ENCODE data around the gene PLOD1. TPM values are rescaled to one million over a fixed set of nuclear protein-coding genes. Genes with fewer than 3 reads are reported as not detected.
"Not testable (repeated sequence)": the region's sequence is repeated elsewhere in the genome, so short reads cannot be mapped to it uniquely, and the experiment has no call there.

The PLOD1 gene
- total RNA-seq, 1 experiment from 2014 or later = 94.8 TPM

DNA sequence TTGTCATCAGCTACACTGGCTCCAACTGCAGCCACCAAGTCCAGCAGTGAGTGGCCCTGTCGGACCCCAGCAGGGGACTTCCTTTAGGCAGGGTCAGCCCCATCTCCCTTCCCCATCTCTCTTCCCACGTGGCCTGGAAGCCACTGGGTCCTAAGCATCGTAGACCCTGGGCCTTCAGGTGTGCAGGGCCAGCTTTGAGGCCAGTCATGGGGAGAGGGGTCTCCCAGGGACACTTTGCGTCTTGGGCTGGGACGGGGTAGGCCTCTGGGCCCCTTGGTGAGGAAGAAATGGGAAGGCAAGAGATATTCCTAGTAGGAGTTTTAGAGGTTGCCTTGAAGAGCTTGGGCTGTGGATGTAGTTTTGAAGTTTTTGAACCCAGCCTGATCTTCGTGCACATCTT lies 72.7 kb downstream of the PLOD1 start:
- intact Hi-C loops (cut with micrococcal nuclease; ENCODE audit: unreplicated experiment) = no loop called here
- H3K27me3 ChIP-seq (replicated peaks; ENCODE audit: insufficient read depth, low read depth, low read length, poor library complexity) = no peaks in the 10 kb centered on the region
- TF ChIP-seq, protein P1, sequence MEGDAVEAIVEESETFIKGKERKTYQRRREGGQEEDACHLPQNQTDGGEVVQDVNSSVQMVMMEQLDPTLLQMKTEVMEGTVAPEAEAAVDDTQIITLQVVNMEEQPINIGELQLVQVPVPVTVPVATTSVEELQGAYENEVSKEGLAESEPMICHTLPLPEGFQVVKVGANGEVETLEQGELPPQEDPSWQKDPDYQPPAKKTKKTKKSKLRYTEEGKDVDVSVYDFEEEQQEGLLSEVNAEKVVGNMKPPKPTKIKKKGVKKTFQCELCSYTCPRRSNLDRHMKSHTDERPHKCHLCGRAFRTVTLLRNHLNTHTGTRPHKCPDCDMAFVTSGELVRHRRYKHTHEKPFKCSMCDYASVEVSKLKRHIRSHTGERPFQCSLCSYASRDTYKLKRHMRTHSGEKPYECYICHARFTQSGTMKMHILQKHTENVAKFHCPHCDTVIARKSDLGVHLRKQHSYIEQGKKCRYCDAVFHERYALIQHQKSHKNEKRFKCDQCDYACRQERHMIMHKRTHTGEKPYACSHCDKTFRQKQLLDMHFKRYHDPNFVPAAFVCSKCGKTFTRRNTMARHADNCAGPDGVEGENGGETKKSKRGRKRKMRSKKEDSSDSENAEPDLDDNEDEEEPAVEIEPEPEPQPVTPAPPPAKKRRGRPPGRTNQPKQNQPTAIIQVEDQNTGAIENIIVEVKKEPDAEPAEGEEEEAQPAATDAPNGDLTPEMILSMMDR (conservative IDR thresholded peaks at IDR 0.05; ENCODE audit: low read depth, low read length) = no peak
- no peak for TF ChIP-seq EZH2 (IDR thresholded peaks at IDR 0.05; ENCODE audit: borderline replicate concordance, low read depth, low read length, poor library complexity, severe bottlenecking)
- CTCF ChIA-PET = no interaction called here
- no peak for DNase-seq (ENCODE audit: low spot score)
- H3K9me3 ChIP-seq (ENCODE audit: low read depth, low read length, poor library complexity, severe bottlenecking) = no peaks in the 10 kb centered on the region
- POLR2A ChIA-PET (ENCODE audit: low non-redundant PET) = no interaction called here
- H3K4me1 ChIP-seq (ENCODE audit: insufficient read depth, low read length, poor library complexity, severe bottlenecking) = no peaks in the 10 kb centered on the region
- BruUV-seq (replicated peaks) = no TSS peak
- H3K4me3 ChIP-seq (ENCODE audit: low read depth, low read length, poor library complexity, severe bottlenecking) = no peak overlapping the region
- no peak overlapping the region for H3K27ac ChIP-seq (ENCODE audit: low read depth, low read length, poor library complexity, severe bottlenecking)
- H3K36me3 ChIP-seq (ENCODE audit: insufficient read depth, low read length, poor library complexity, severe bottlenecking) = peaks cover 79% of the 10 kb centered on the region

DNA sequence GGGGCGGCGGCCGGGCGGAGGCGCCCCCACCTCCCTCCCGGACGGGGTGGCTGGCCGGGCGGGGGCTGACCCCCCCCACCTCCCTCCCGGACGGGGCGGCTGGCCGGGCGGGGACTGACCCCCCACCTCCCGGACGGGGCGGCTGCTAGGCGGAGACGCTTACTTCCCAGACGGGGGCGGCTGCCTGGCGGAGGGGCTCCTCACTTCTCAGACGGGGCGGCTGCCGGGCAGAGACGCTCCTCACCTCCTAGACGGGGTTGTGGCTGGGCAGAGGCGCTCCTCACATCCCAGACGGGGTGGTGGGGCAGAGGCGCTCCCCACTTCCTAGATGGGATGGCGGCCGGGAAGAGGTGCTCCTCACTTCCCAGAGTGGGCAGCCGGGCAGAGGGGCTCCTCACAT lies 73.8 kb downstream of the PLOD1 start:
- POLR2A ChIA-PET (ENCODE audit: low non-redundant PET); H3K4me1 ChIP-seq (ENCODE audit: insufficient read depth, low read length, poor library complexity, severe bottlenecking); H3K27ac ChIP-seq (ENCODE audit: low read depth, low read length, poor library complexity, severe bottlenecking); H3K27me3 ChIP-seq (replicated peaks; ENCODE audit: insufficient read depth, low read depth, low read length, poor library complexity); H3K4me3 ChIP-seq (ENCODE audit: low read depth, low read length, poor library complexity, severe bottlenecking); CTCF ChIA-PET; BruUV-seq (replicated peaks); intact Hi-C loops (cut with micrococcal nuclease; ENCODE audit: unreplicated experiment); DNase-seq (ENCODE audit: low spot score); H3K9me3 ChIP-seq (ENCODE audit: low read depth, low read length, poor library complexity, severe bottlenecking): not testable (repeated sequence)
- H3K36me3 ChIP-seq (ENCODE audit: insufficient read depth, low read length, poor library complexity, severe bottlenecking) = peaks cover 78% of the 10 kb centered on the region

DNA sequence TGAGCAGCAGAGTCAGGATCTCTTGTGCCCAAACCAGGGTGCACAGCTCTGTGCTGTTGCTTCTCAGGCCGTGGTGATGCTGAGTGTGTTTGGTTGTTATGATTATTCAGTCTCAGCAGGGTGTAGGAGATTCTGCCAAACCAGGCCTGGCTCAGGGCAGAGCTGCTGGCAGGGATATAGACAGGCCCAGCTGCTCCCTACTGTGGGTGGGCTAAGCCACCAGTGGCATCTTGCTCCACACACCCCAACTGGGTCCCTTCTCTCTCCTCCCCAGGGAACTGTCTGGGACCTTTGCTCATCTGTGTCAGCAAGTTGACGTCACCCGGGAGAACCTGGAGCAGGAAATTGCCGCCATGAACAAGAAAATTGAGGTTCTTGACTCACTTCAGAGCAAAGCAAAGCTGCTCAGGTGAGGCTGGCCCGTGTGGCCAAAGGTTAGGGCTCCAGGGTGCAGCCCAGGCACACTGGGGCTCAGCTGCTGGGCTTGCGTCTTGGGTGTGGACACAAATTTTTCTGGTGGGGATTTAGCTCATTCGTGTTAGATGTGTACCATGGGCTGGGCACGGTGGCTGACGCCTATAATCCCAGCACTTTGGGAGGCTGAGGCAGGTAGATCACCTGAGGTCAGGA lies 74.9 kb downstream of the PLOD1 start:
- ChIA-PET CTCF (no interaction called here), POLR2A (ENCODE audit: low non-redundant PET) (no interaction called here)
- no TSS peak for BruUV-seq (replicated peaks)

More for the DNA sequence above, 74.9 kb downstream of the PLOD1 start:
- TF ChIP-seq, protein P1 (conservative IDR thresholded peaks at IDR 0.05; ENCODE audit: low read depth, low read length) = no peak
- no peak for TF ChIP-seq EZH2 (IDR thresholded peaks at IDR 0.05; ENCODE audit: borderline replicate concordance, low read depth, low read length, poor library complexity, severe bottlenecking)
- Histone ChIP-seq H3K4me3 (ENCODE audit: low read depth, low read length, poor library complexity, severe bottlenecking) (no peak overlapping the region), H3K9me3 (ENCODE audit: low read depth, low read length, poor library complexity, severe bottlenecking) (no peaks in the 10 kb centered on the region), H3K27ac (ENCODE audit: low read depth, low read length, poor library complexity, severe bottlenecking) (no peak overlapping the region), H3K27me3 (replicated peaks; ENCODE audit: insufficient read depth, low read depth, low read length, poor library complexity) (no peaks in the 10 kb centered on the region), H3K36me3 (ENCODE audit: insufficient read depth, low read length, poor library complexity, severe bottlenecking) (peaks cover 69% of the 10 kb centered on the region), H3K4me1 (ENCODE audit: insufficient read depth, low read length, poor library complexity, severe bottlenecking) (no peaks in the 10 kb centered on the region)
- intact Hi-C loops (cut with micrococcal nuclease; ENCODE audit: unreplicated experiment) = no loop called here
- no peak for DNase-seq (ENCODE audit: low spot score)

Measured in A673 (cell line).